ENCODE results near the gene PCDHGB3.

Gene PCDHGB3

DNA sequence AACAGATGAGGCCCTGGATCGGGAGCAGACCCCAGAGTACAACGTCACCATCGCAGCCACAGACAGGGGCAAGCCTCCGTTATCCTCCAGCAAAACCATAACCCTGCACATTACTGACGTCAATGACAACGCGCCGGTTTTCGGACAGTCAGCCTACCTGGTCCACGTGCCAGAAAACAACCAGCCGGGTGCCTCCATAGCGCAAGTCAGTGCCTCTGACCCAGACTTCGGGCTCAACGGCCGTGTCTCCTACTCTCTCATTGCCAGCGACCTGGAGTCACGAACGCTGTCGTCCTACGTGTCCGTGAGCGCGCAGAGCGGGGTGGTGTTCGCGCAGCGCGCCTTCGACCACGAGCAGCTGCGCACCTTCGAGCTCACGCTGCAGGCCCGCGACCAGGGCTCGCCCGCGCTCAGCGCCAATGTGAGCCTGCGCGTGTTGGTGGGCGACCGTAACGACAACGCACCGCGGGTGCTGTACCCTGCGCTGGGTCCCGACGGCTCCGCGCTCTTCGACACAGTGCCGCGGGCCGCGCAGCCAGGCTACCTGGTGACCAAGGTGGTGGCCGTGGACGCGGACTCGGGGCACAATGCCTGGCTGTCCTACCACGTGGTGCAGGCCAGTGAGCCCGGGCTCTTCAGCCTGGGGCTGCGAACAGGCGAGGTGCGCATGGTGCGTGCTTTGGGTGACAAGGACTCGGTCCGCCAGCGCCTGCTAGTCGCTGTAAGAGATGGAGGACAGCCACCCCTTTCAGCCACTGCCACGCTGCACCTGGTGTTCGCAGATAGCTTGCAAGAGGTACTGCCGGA lies 49.2 kb downstream of the PCDHGB3 start:
- no peak for TF ChIP-seq CTCF (IDR thresholded peaks at IDR 0.05; ENCODE audit: borderline replicate concordance, insufficient read depth, low read depth, low read length)
- H3K4me3 ChIP-seq (ENCODE audit: low read depth, low read length): no peak overlapping the region

DNA sequence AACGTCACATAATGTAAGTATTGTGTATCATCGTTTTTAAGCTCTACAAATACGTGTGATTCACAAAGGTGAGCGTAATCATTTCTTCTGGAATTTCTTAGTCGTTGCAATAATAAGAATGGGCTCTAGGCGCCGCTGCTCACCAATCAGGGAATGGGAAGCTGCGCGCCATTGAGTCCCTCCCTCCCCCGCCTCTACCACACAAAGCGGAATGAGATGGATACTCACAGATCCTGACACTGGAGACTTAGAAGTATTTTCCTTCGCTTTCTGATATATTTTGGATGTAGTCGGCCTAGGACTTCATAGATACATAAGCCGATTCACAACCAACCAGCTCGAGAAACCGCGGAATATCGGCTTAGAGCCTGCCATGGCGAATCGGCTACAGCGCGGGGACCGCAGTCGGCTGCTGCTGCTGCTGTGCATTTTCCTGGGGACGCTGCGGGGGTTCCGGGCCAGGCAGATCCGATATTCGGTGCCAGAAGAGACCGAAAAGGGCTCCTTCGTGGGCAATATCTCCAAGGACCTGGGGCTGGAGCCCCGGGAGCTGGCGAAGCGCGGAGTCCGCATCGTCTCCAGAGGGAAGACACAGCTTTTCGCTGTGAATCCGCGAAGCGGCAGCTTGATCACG lies 50.9 kb downstream of the PCDHGB3 start, which contains the start of gene PCDHGA11:
TSS of gene PCDHGA11 (plus strand) at position 197 of the 634 bp plus-strand sequence. CDS start at position 374, 177 bp downstream.
- TF ChIP-seq CTCF (IDR thresholded peaks at IDR 0.05; ENCODE audit: borderline replicate concordance, insufficient read depth, low read depth, low read length): peak; percentile 64
- peak within 1 kb of the TSS; percentile 49 for H3K4me3 ChIP-seq (ENCODE audit: low read depth, low read length)

DNA sequence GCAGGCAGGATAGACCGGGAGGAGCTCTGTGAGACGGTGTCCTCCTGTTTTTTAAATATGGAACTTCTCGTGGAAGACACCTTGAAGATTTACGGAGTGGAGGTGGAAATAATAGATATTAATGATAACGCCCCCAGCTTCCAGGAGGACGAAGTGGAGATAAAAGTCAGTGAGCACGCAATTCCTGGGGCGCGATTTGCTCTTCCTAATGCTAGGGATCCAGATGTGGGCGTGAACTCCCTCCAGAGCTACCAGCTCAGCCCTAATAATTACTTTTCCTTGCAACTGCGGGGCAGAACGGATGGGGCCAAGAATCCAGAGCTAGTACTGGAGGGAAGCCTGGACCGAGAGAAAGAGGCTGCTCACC lies 51.4 kb downstream of the PCDHGB3 start:
- peak overlapping the region; percentile 49 for H3K4me3 ChIP-seq (ENCODE audit: low read depth, low read length)
- TF ChIP-seq CTCF (IDR thresholded peaks at IDR 0.05; ENCODE audit: borderline replicate concordance, insufficient read depth, low read depth, low read length): no peak

All from GM12875 (cell line).